MM.1S (cell line): ENCODE data around the gene UBAC1.
A peak's percentile ranks its signal among the peaks of the same experiment; 100 is the strongest.

Experiments used
- DNase-seq: peaks from one replicate; pipeline ENCODE4 v3.0.0-alpha.2; 2015
- H2AFZ ChIP-seq: fragments of 300-600 bp; sonication (generic); 2 replicates; pipeline ENCODE4 v1.6.0; 2016; ENCODE audit warnings: antibody characterized with exemption, low read length
- H3F3A ChIP-seq: fragments of 300-600 bp; sonication (generic); 2 replicates; pipeline ENCODE4 v1.6.1; 2016; ENCODE audit warnings: mild to moderate bottlenecking, antibody characterized with exemption, low read length, moderate library complexity, mixed read lengths; ENCODE audit not compliant: insufficient read depth
- H3K27ac ChIP-seq: fragments of 300-600 bp; sonication (generic); 2 replicates; pipeline ENCODE4 v1.5.1; 2016; ENCODE audit warnings: mild to moderate bottlenecking, low read length
- H3K27me3 ChIP-seq: fragments of 300-600 bp; sonication (generic); replicated peaks from 2 replicates; pipeline ENCODE4 v1.6.0; 2016; ENCODE audit warnings: low read length; ENCODE audit not compliant: insufficient read depth
- H3K36me3 ChIP-seq: fragments of 300-600 bp; sonication (generic); replicated peaks from 2 replicates; pipeline ENCODE4 v1.6.1; 2016; ENCODE audit warnings: mild to moderate bottlenecking, low read length, mixed read lengths; ENCODE audit not compliant: insufficient read depth
- H3K4me1 ChIP-seq: fragments of 300-600 bp; sonication (generic); 2 replicates; pipeline ENCODE4 v1.6.1; 2016; ENCODE audit warnings: low read length, mixed read lengths
- H3K4me2 ChIP-seq: fragments of 300-600 bp; sonication (generic); 2 replicates; pipeline ENCODE4 v1.6.0; 2016; ENCODE audit warnings: low read depth, low read length
- H3K4me3 ChIP-seq: fragments of 300-600 bp; sonication (generic); 2 replicates; pipeline ENCODE4 v1.5.1; 2016; ENCODE audit warnings: low read length, mixed read lengths
- H3K79me2 ChIP-seq: fragments of 300-600 bp; sonication (generic); 2 replicates; pipeline ENCODE4 v1.6.1; 2016; ENCODE audit warnings: mixed run types, low read length, mixed read lengths
- H3K9ac ChIP-seq: fragments of 300-600 bp; sonication (generic); 2 replicates; pipeline ENCODE4 v1.6.1; 2016; ENCODE audit warnings: low read length, mixed read lengths
- H3K9me2 ChIP-seq: fragments of 300-600 bp; sonication (generic); replicated peaks from 2 replicates; pipeline ENCODE4 v1.6.1; 2016; ENCODE audit warnings: mild to moderate bottlenecking, low read length, mixed read lengths; ENCODE audit not compliant: insufficient read depth
- H3K9me3 ChIP-seq: fragments of 300-600 bp; sonication (generic); replicated peaks from 2 replicates; pipeline ENCODE4 v1.6.1; 2016; ENCODE audit warnings: mild to moderate bottlenecking, low read length, mixed read lengths; ENCODE audit not compliant: insufficient read depth
- H4K20me1 ChIP-seq: fragments of 300-600 bp; sonication (generic); 2 replicates; pipeline ENCODE4 v1.6.1; 2016; ENCODE audit warnings: mild to moderate bottlenecking, low read length, moderate library complexity, mixed read lengths; ENCODE audit not compliant: insufficient read depth
- EZH2 ChIP-seq: fragments of 300-600 bp; sonication (generic); optimal IDR thresholded peaks from 2 replicates; pipeline ENCODE3; 2017; ENCODE audit warnings: low read depth, mild to moderate bottlenecking, antibody characterized with exemption, low read length, mixed read lengths
- EZH2phosphoT487 ChIP-seq: fragments of 300-600 bp; sonication (generic); IDR thresholded peaks from 2 replicates; pipeline ENCODE4 v1.6.1; 2018; ENCODE audit warnings: antibody characterized with exemption, low read length
- TF ChIP-seq, protein P1 (sequence below): fragments of 300-600 bp; sonication (generic); IDR thresholded peaks from 2 replicates; pipeline ENCODE4 v1.5.1; 2016; ENCODE audit warnings: antibody characterized with exemption, low read length, mixed read lengths

Gene UBAC1

GRCh38 chr9:135960411-135961276, 529 bp downstream of the UBAC1 start:
- H3K27me3 ChIP-seq = peaks cover 40% of the 10 kb centered on the region
- H3K4me2 ChIP-seq = peak overlapping the region; percentile 94
- peak; percentile 11 for DNase-seq
- H3K27ac ChIP-seq = peak overlapping the region; percentile 43; the same call in 1 of the 2 replicates
- TF ChIP-seq EZH2 (no peak), EZH2phosphoT487 (no peak)
- TF ChIP-seq, protein P1, sequence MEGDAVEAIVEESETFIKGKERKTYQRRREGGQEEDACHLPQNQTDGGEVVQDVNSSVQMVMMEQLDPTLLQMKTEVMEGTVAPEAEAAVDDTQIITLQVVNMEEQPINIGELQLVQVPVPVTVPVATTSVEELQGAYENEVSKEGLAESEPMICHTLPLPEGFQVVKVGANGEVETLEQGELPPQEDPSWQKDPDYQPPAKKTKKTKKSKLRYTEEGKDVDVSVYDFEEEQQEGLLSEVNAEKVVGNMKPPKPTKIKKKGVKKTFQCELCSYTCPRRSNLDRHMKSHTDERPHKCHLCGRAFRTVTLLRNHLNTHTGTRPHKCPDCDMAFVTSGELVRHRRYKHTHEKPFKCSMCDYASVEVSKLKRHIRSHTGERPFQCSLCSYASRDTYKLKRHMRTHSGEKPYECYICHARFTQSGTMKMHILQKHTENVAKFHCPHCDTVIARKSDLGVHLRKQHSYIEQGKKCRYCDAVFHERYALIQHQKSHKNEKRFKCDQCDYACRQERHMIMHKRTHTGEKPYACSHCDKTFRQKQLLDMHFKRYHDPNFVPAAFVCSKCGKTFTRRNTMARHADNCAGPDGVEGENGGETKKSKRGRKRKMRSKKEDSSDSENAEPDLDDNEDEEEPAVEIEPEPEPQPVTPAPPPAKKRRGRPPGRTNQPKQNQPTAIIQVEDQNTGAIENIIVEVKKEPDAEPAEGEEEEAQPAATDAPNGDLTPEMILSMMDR = no peak
- H3K9me3 ChIP-seq = no peaks in the 10 kb centered on the region
- 0 out of 2 replicates have a peak, but pooled peaks cover 7% of the 10 kb centered on the region for H3K4me1 ChIP-seq
- H3K36me3 ChIP-seq = no peaks in the 10 kb centered on the region
- peaks cover 53% of the 10 kb centered on the region for H3K79me2 ChIP-seq
- H3K4me3 ChIP-seq = peak overlapping the region; percentile 94
- H3F3A ChIP-seq = no peaks in the 10 kb centered on the region
- peak overlapping the region; percentile 88 for H3K9ac ChIP-seq
- H2AFZ ChIP-seq = peak overlapping the region; percentile 81
- no peaks in the 10 kb centered on the region for H3K9me2 ChIP-seq
- H4K20me1 ChIP-seq = peaks cover 9% of the 10 kb centered on the region; the same call in 1 of the 2 replicates

- no peaks in the 10 kb centered on the region for H3K9me2 ChIP-seq
- H3K4me1 ChIP-seq = 0 out of 2 replicates have a peak, but pooled peaks cover 7% of the 10 kb centered on the region
- TF ChIP-seq EZH2 (no peak), EZH2phosphoT487 (no peak)
- TF ChIP-seq, protein P1 = no peak
- no peak for DNase-seq
- H3K36me3 ChIP-seq = no peaks in the 10 kb centered on the region
- H3F3A ChIP-seq = no peaks in the 10 kb centered on the region
- peaks cover 32% of the 10 kb centered on the region for H3K27me3 ChIP-seq
- H3K79me2 ChIP-seq = peaks cover 61% of the 10 kb centered on the region
- no peak overlapping the region for H3K27ac ChIP-seq
- H3K9me3 ChIP-seq = no peaks in the 10 kb centered on the region
- peak overlapping the region; percentile 88; the same call in 1 of the 2 replicates for H3K9ac ChIP-seq
- no peak overlapping the region for H2AFZ ChIP-seq
- peaks cover 10% of the 10 kb centered on the region; the same call in 1 of the 2 replicates for H4K20me1 ChIP-seq
- peak overlapping the region; percentile 94 for H3K4me3 ChIP-seq
- H3K4me2 ChIP-seq = peak overlapping the region; percentile 94
These were observed 1.4 kb downstream of the UBAC1 start for GRCh38 chr9:135959814-135960213.

- H3K4me1 ChIP-seq = 0 out of 2 replicates have a peak, but pooled peaks cover 7% of the 10 kb centered on the region
- H3K27me3 ChIP-seq = peaks cover 19% of the 10 kb centered on the region
- no peaks in the 10 kb centered on the region for H3K9me3 ChIP-seq
- H3K36me3 ChIP-seq = no peaks in the 10 kb centered on the region
- no peak overlapping the region for H3K27ac ChIP-seq
- peaks cover 10% of the 10 kb centered on the region; the same call in 1 of the 2 replicates for H4K20me1 ChIP-seq
- no peak overlapping the region for H2AFZ ChIP-seq
- H3K9ac ChIP-seq = no peak overlapping the region
- no peak overlapping the region for H3K4me2 ChIP-seq
- TF ChIP-seq, protein P1 = no peak
- TF ChIP-seq EZH2 (no peak), EZH2phosphoT487 (no peak)
- no peaks in the 10 kb centered on the region for H3F3A ChIP-seq
- no peak overlapping the region for H3K4me3 ChIP-seq
- peaks cover 64% of the 10 kb centered on the region for H3K79me2 ChIP-seq
- no peak for DNase-seq
- no peaks in the 10 kb centered on the region for H3K9me2 ChIP-seq
These were observed 2.7 kb downstream of the UBAC1 start for GRCh38 chr9:135958485-135958884.
